ACC112 (cell line): ENCODE results near the gene POT1.

Experiments
- H2AFZ ChIP-seq: fragments of 200-600 bp; sonication (generic); one replicate; pipeline ENCODE4 v1.6.0; 2017; ENCODE audit warnings: antibody characterized with exemption, low read length; ENCODE audit not compliant: unreplicated experiment
- H3K27ac ChIP-seq: fragments of 200-600 bp; sonication (generic); 2 replicates; pipeline ENCODE4 v1.5.1; 2014; ENCODE audit warnings: low read depth, mild to moderate bottlenecking, antibody characterized with exemption, low read length, moderate library complexity
- H3K27me3 ChIP-seq: fragments of 200-600 bp; sonication (generic); 2 replicates; pipeline ENCODE4 v1.6.1; 2014; ENCODE audit warnings: mild to moderate bottlenecking, antibody characterized with exemption, low read length, moderate library complexity, mixed read lengths; ENCODE audit not compliant: insufficient read depth
- H3K36me3 ChIP-seq: fragments of 200-600 bp; sonication (generic); 2 replicates; pipeline ENCODE4 v1.6.1; 2016; ENCODE audit warnings: mild to moderate bottlenecking, antibody characterized with exemption, low read length, moderate library complexity, mixed read lengths; ENCODE audit not compliant: insufficient read depth
- H3K4me1 ChIP-seq: fragments of 200-600 bp; sonication (generic); one replicate; pipeline ENCODE4 v1.6.1; 2016; ENCODE audit warnings: low read length, mixed read lengths; ENCODE audit not compliant: insufficient read depth, unreplicated experiment, control insufficient read depth
- H3K4me3 ChIP-seq: fragments of 200-600 bp; sonication (generic); 2 replicates; pipeline ENCODE4 v1.5.1; 2014; ENCODE audit warnings: mild to moderate bottlenecking, low read depth, low read length
- H3K79me2 ChIP-seq: fragments of 200-600 bp; sonication (generic); one replicate; pipeline ENCODE4 v1.6.0; 2016; ENCODE audit warnings: low read length; ENCODE audit not compliant: control insufficient read depth, unreplicated experiment, insufficient read depth

POT1 gene

GRCh38 chr7:124812764-124813163, 116.9 kb downstream of the POT1 start:
- H3K27ac ChIP-seq, result no peak overlapping the region
- no peaks in the 10 kb centered on the region for H3K79me2 ChIP-seq
- peaks cover 31% of the 10 kb centered on the region for H3K27me3 ChIP-seq
- no peak overlapping the region for H2AFZ ChIP-seq
- H3K36me3 ChIP-seq, result no peaks in the 10 kb centered on the region
- H3K4me3 ChIP-seq, result no peak overlapping the region
- no peaks in the 10 kb centered on the region for H3K4me1 ChIP-seq

GRCh38 chr7:124811341-124811740, 118.3 kb downstream of the POT1 start:
- H3K27me3 ChIP-seq, result peaks cover 31% of the 10 kb centered on the region
- no peak overlapping the region for H2AFZ ChIP-seq
- no peaks in the 10 kb centered on the region for H3K36me3 ChIP-seq
- no peak overlapping the region for H3K27ac ChIP-seq
- no peaks in the 10 kb centered on the region for H3K79me2 ChIP-seq
- no peaks in the 10 kb centered on the region for H3K4me1 ChIP-seq
- no peak overlapping the region for H3K4me3 ChIP-seq

- H3K4me3 ChIP-seq, result no peak overlapping the region
- no peaks in the 10 kb centered on the region for H3K36me3 ChIP-seq
- H3K79me2 ChIP-seq, result no peaks in the 10 kb centered on the region
- no peaks in the 10 kb centered on the region for H3K4me1 ChIP-seq
- H3K27me3 ChIP-seq, result peaks cover 30% of the 10 kb centered on the region
- no peak overlapping the region for H2AFZ ChIP-seq
- H3K27ac ChIP-seq, result no peak overlapping the region
Observed at GRCh38 chr7:124810605-124811004, 119.0 kb downstream of the POT1 start.

- Histone ChIP-seq H3K27ac (no peak overlapping the region), H2AFZ (no peak overlapping the region), H3K4me1 (no peaks in the 10 kb centered on the region), H3K27me3 (peaks cover 28% of the 10 kb centered on the region), H3K4me3 (no peak overlapping the region), H3K36me3 (no peaks in the 10 kb centered on the region), H3K79me2 (no peaks in the 10 kb centered on the region)
Observed at GRCh38 chr7:124808206-124808605, 121.4 kb downstream of the POT1 start.

- no peaks in the 10 kb centered on the region for H3K79me2 ChIP-seq
- H3K4me1 ChIP-seq, result no peaks in the 10 kb centered on the region
- H3K27me3 ChIP-seq, result peaks cover 26% of the 10 kb centered on the region
- H3K4me3 ChIP-seq, result no peak overlapping the region
- H2AFZ ChIP-seq, result no peak overlapping the region
- no peak overlapping the region for H3K27ac ChIP-seq
- H3K36me3 ChIP-seq, result no peaks in the 10 kb centered on the region
Observed at GRCh38 chr7:124801330-124801895, 128.2 kb downstream of the POT1 start.

GRCh38 chr7:124800386-124800785, 129.2 kb downstream of the POT1 start:
- H3K4me3 ChIP-seq, result no peak overlapping the region
- H3K36me3 ChIP-seq, result no peaks in the 10 kb centered on the region
- no peak overlapping the region for H3K27ac ChIP-seq
- H3K4me1 ChIP-seq, result no peaks in the 10 kb centered on the region
- no peaks in the 10 kb centered on the region for H3K79me2 ChIP-seq
- H2AFZ ChIP-seq, result no peak overlapping the region
- H3K27me3 ChIP-seq, result peaks cover 34% of the 10 kb centered on the region

GRCh38 chr7:124799448-124799847, 130.2 kb downstream of the POT1 start:
- Histone ChIP-seq H3K4me1 (no peaks in the 10 kb centered on the region), H3K27me3 (peaks cover 35% of the 10 kb centered on the region), H3K27ac (no peak overlapping the region), H3K79me2 (no peaks in the 10 kb centered on the region), H2AFZ (no peak overlapping the region), H3K4me3 (no peak overlapping the region), H3K36me3 (no peaks in the 10 kb centered on the region)

- Histone ChIP-seq H3K4me1 (no peaks in the 10 kb centered on the region), H3K27ac (no peak overlapping the region), H3K79me2 (no peaks in the 10 kb centered on the region), H3K27me3 (peaks cover 35% of the 10 kb centered on the region), H3K36me3 (no peaks in the 10 kb centered on the region), H3K4me3 (no peak overlapping the region), H2AFZ (no peak overlapping the region)
Observed at GRCh38 chr7:124796771-124797170, 132.9 kb downstream of the POT1 start.

GRCh38 chr7:124792696-124793095, 136.9 kb downstream of the POT1 start:
- Histone ChIP-seq H3K27ac (no peak overlapping the region), H2AFZ (no peak overlapping the region), H3K79me2 (no peaks in the 10 kb centered on the region), H3K36me3 (no peaks in the 10 kb centered on the region), H3K4me1 (no peaks in the 10 kb centered on the region), H3K27me3 (peaks cover 57% of the 10 kb centered on the region), H3K4me3 (no peak overlapping the region)

GRCh38 chr7:124792002-124792401, 137.6 kb downstream of the POT1 start:
- no peaks in the 10 kb centered on the region for H3K79me2 ChIP-seq
- no peaks in the 10 kb centered on the region for H3K36me3 ChIP-seq
- no peaks in the 10 kb centered on the region for H3K4me1 ChIP-seq
- no peak overlapping the region for H2AFZ ChIP-seq
- H3K27me3 ChIP-seq, result peaks cover 56% of the 10 kb centered on the region
- H3K27ac ChIP-seq, result no peak overlapping the region
- H3K4me3 ChIP-seq, result no peak overlapping the region

GRCh38 chr7:124791426-124791825, 138.2 kb downstream of the POT1 start:
- Histone ChIP-seq H3K27me3 (peaks cover 55% of the 10 kb centered on the region), H3K4me3 (no peak overlapping the region), H3K27ac (no peak overlapping the region), H3K36me3 (no peaks in the 10 kb centered on the region), H3K4me1 (no peaks in the 10 kb centered on the region), H2AFZ (no peak overlapping the region), H3K79me2 (no peaks in the 10 kb centered on the region)
